K562 (cell line): ENCODE data around the gene TMEM215. TPM values are rescaled to one million over a fixed set of nuclear protein-coding genes. Genes with fewer than 3 reads are reported as not detected.

Experiments
- ATAC-seq: fragments of 200-7000 bp; cut with Tn5 transposase; 3 replicates; pipeline ENCODE4 v1.9.1; 2020; ENCODE audit warnings: moderate library complexity
- Bru-seq: library from RNA; stranded (reverse); fragments of 400-500 nt; gene quantifications from one replicate; lab custom pipeline; 2021; lab: Mats Ljungman, UMichigan
- BruChase-seq, 2 experiments: library from RNA; stranded (reverse); fragments of 400-500 nt; gene quantifications; one replicate each; lab custom pipeline; 2021; lab: Mats Ljungman, UMichigan
- BruUV-seq: library from RNA; stranded (reverse); fragments of 400-500 nt; replicated peaks from 2 replicates; lab custom pipeline; 2021; lab: Mats Ljungman, UMichigan
- CTCF ChIA-PET: fragments of 300-600 bp; formaldehyde crosslinking; extraction: SDS; loops from one replicate; lab custom pipeline; 2021; ENCODE audit warnings: low intra/inter-chr PET ratio; lab: Yijun Ruan, JAX
- POLR2A ChIA-PET: fragments of 300-600, 350-650 bp; sonication (Branson Sonifier 250); formaldehyde crosslinking; extraction: SDS; loops from one replicate; lab custom pipeline; 2021; ENCODE audit warnings: antibody characterized with exemption, inconsistent platforms; lab: Yijun Ruan, JAX
- DNase-seq, 4 experiments: peaks; one replicate each; pipeline versions ENCODE4 v3.0.0 to v3.0.0-alpha.2; 2011 to 2018; ENCODE audit warnings: low spot score in 3 of 4, mixed read lengths in 3 of 4; ENCODE audit errors: extremely low read depth in 1 of 4
- FAIRE-seq: peaks from 2 replicates; lab custom pipeline; 2011; peaks lifted over from hg19 to GRCh38; lab: Jason Lieb, UNC
- H2AFZ ChIP-seq: 2 replicates; pipeline ENCODE4 v1.6.0; 2011; ENCODE audit warnings: low read depth, low read length, control low read depth, inconsistent platforms
- H3K27ac ChIP-seq: fragments of 200-600 bp; 3 replicates; pipeline ENCODE4 v1.8.0; 2011; ENCODE audit warnings: low read depth, mild to moderate bottlenecking, control low read depth, inconsistent platforms, low read length, moderate library complexity, mixed read lengths; ENCODE audit errors: extremely low read depth
- H3K27me3 ChIP-seq, 2 experiments: fragments of 300-600 bp in 1 of 2; 2 replicates in 1 of 2; 3 replicates in 1 of 2; pipeline versions ENCODE4 v1.6.0 to v1.8.0; 2011; ENCODE audit warnings: inconsistent platforms in 2 of 2, low read length in 2 of 2, mild to moderate bottlenecking in 1 of 2, mixed read lengths in 1 of 2, moderate library complexity in 1 of 2; ENCODE audit not compliant: control insufficient read depth in 2 of 2, insufficient read depth in 2 of 2
- H3K36me3 ChIP-seq: fragments of 300-600 bp; 3 replicates; pipeline ENCODE4 v1.8.0; 2011; ENCODE audit warnings: mild to moderate bottlenecking, low read length, inconsistent platforms; ENCODE audit not compliant: control insufficient read depth, insufficient read depth
- H3K4me1 ChIP-seq, 2 experiments: fragments of 200-600 bp in 1 of 2; replicated peaks in 1 of 2; 2 replicates in 1 of 2; 3 replicates in 1 of 2; pipeline versions ENCODE4 v1.5.1 to v1.8.0; 2011; ENCODE audit warnings: inconsistent platforms in 2 of 2, low read length in 2 of 2, mild to moderate bottlenecking in 1 of 2, mixed read lengths in 1 of 2, moderate library complexity in 1 of 2; ENCODE audit not compliant: control insufficient read depth in 2 of 2, insufficient read depth in 2 of 2
- H3K4me2 ChIP-seq: 2 replicates; pipeline ENCODE4 v1.6.1; 2011; ENCODE audit warnings: low read length, control low read depth, inconsistent platforms, mixed read lengths; ENCODE audit not compliant: insufficient read depth
- H3K4me3 ChIP-seq: fragments of 200-600 bp; sonication (generic), shearing (Covaris generic); 2 replicates; pipeline ENCODE4 v1.5.1; 2016; ENCODE audit warnings: control low read depth, inconsistent platforms
- H3K79me2 ChIP-seq: fragments of 200-600 bp; 3 replicates; pipeline ENCODE4 v1.8.0; 2011; ENCODE audit warnings: low read length, inconsistent platforms; ENCODE audit not compliant: control insufficient read depth, insufficient read depth
- H3K9ac ChIP-seq, 2 experiments: 2 replicates each; pipeline versions ENCODE4 v1.6.0 to v1.6.1; 2011; ENCODE audit warnings: low read depth in 2 of 2, low read length in 2 of 2, control low read depth in 1 of 2, inconsistent platforms in 1 of 2, mild to moderate bottlenecking in 1 of 2, mixed read lengths in 1 of 2; ENCODE audit not compliant: insufficient read depth in 1 of 2
- H3K9me1 ChIP-seq: one replicate; pipeline ENCODE4 v1.6.0; 2011; ENCODE audit warnings: inconsistent platforms, mild to moderate bottlenecking, low read length, moderate library complexity; ENCODE audit not compliant: control insufficient read depth, insufficient read depth
- H3K9me3 ChIP-seq: replicated peaks from 2 replicates; pipeline ENCODE4 v1.5.1; 2011; ENCODE audit warnings: low read depth, low read length, inconsistent platforms; ENCODE audit not compliant: control insufficient read depth, insufficient read depth
- H4K20me1 ChIP-seq: replicated peaks from 2 replicates; pipeline ENCODE4 v1.6.1; 2011; ENCODE audit warnings: low read length, inconsistent platforms, mixed read lengths; ENCODE audit not compliant: control insufficient read depth, insufficient read depth
- PRMT5 ChIP-seq: sonication (generic); formaldehyde crosslinking; IDR thresholded peaks from 2 replicates; pipeline ENCODE4 v1.5.0; 2020; ENCODE audit warnings: missing genetic modification reagents
- WGBS: fragments of 100-300 bp; shearing (Covaris generic); methylation state at CpG from one replicate; pipeline ENCODE4 v1.1.6; 2016; ENCODE audit warnings: low coverage, mixed read lengths; ENCODE audit not compliant: insufficient coverage; ENCODE audit errors: missing lambda C conversion rate; 5-methylcytosine and 5-hydroxymethylcytosine counted together
- in situ Hi-C: fragments of 300-500 bp; cut with MboI; formaldehyde crosslinking; loops from 4 replicates; pipeline ENCODE4 v1.15.0; 2018; ENCODE audit warnings: inconsistent platforms, mixed read lengths
- intact Hi-C: fragments of 100-400 bp; cut with micrococcal nuclease; formaldehyde crosslinking; loops from 2 replicates; pipeline ENCODE4 v1.14.2; 2022
- long read RNA-seq, 3 experiments: library from polyadenylated mRNA in 2 of 3; library from RNA in 1 of 3; unstranded in 2 of 3; stranded (forward) in 1 of 3; transcript quantifications; one replicate each; pipeline ENCODE4 v2.0.0, GENCODE V29; 2019 to 2022
- polyA minus RNA-seq, 3 experiments: library from RNA; depleted of rRNA, polyadenylated mRNA; stranded (reverse); fragments of >200 nt; gene quantifications; 2 replicates each; pipeline ENCODE4 v1.2.3, GENCODE V29; 2011
- polyA plus RNA-seq, 8 experiments: library from polyadenylated mRNA; depleted of rRNA in 4 of 8; stranded (reverse) in 5 of 8; unstranded in 3 of 8; fragments of >200 nt; fragmentation: Nextera tagmentation in 2 of 8; fragmentation: Illumina TruSeq in 1 of 8; extraction: Ambion mirVana in 2 of 8; extraction: Trizol in 1 of 8; gene quantifications; 2 replicates each; pipeline versions ENCODE4 v1.2.1 to v1.2.3, GENCODE V29; 2011 to 2014; ENCODE audit warnings: inconsistent platforms in 1 of 8, missing spikeins in 1 of 8
- total RNA-seq, 7 experiments: library from RNA; depleted of rRNA in 6 of 7; stranded (reverse); fragments of >200 nt in 6 of 7; fragmentation: Illumina TruSeq in 2 of 7; extraction: Trizol in 2 of 7; gene quantifications; 2 replicates each; pipeline versions ENCODE4 v1.2.1 to v1.2.3, GENCODE V29; 2011 to 2021; ENCODE audit warnings: low replicate concordance in 1 of 7

TMEM215 gene
- not detected in 2 replicates for total RNA-seq (2011; cell fraction: chromatin; rRNA removed; ENCODE audit: low replicate concordance)
- total RNA-seq (2011; cell fraction: nucleolus; rRNA removed): not detected in 2 replicates
- total RNA-seq (2011; cell fraction: nucleoplasm; rRNA removed): not detected in 2 replicates
- total RNA-seq (2014; rRNA removed) (not detected in 2 replicates), total RNA-seq (2014; rRNA removed; fragmentation: Illumina TruSeq; extraction: Trizol) (not detected in 2 replicates), total RNA-seq (2015; rRNA removed; fragmentation: Illumina TruSeq; extraction: Trizol) (not detected in 2 replicates), total RNA-seq (2021) (not detected in 2 replicates), polyA plus RNA-seq (2011; rRNA removed) (not detected in 2 replicates), polyA plus RNA-seq (2014; fragmentation: Illumina TruSeq; extraction: Trizol) (not detected in 2 replicates), polyA plus RNA-seq (2014; fragmentation: Nextera tagmentation; extraction: Ambion mirVana) (not detected), polyA plus RNA-seq (2014; rRNA removed) (not detected in 2 replicates), polyA minus RNA-seq (2011; rRNA and poly(A)+ RNA removed) (not detected in 2 replicates), Bru-seq, nascent RNA (not detected), BruChase-seq, experiment 1, labeled RNA remaining after a 2-hour chase (not detected), BruChase-seq, experiment 2, labeled RNA remaining after a 6-hour chase (not detected)
- not detected in 2 replicates for polyA plus RNA-seq (2011; cell fraction: cytosol; rRNA removed)
- not detected in 2 replicates for polyA plus RNA-seq (2011; cell fraction: nucleus; rRNA removed)
- polyA plus RNA-seq (2012): not detected in 2 replicates
- not detected in 2 replicates for polyA minus RNA-seq (2011; cell fraction: cytosol; rRNA and poly(A)+ RNA removed)
- not detected in 2 replicates for polyA minus RNA-seq (2011; cell fraction: nucleus; rRNA and poly(A)+ RNA removed)
- long read RNA-seq, experiment 1: 0 reads
- long read RNA-seq, experiment 2: 0 reads
- long read RNA-seq, experiment 3: 0 reads

GRCh38 chr9:32783168-32783891, at the start of gene TMEM215:
TMEM215 (plus strand) TSS chr9:32783540; CDS start chr9:32784184, 644 bp downstream.
- TF ChIP-seq PRMT5: no peak
- TF ChIP-seq, all 486 proteins: peak for 0
- H3K4me1 ChIP-seq: peaks cover 0 to 10% of the 10 kb centered on the region in 2 experiments; a peak in 2 of 5 replicates
- H3K36me3 ChIP-seq: no peaks in the 10 kb centered on the region
- DNase-seq: no peak
- no peak within 1 kb of the TSS for H3K4me3 ChIP-seq
- ChIA-PET CTCF (no interaction called here), POLR2A (no interaction called here)
- no peak within 1 kb of the TSS for H3K4me2 ChIP-seq
- H2AFZ ChIP-seq: no peak within 1 kb of the TSS
- no TSS peak for BruUV-seq
- H4K20me1 ChIP-seq: no peaks in the 10 kb centered on the region
- no peaks in the 10 kb centered on the region for H3K79me2 ChIP-seq
- no peak within 1 kb of the TSS; a peak in 1 of 4 replicates for H3K9ac ChIP-seq
- WGBS: 11% methylated on average over 15 of the region's 59 CpGs
- H3K27me3 ChIP-seq: peaks cover 0 to 24% of the 10 kb centered on the region in 2 experiments; a peak in 3 of 5 replicates
- H3K9me3 ChIP-seq: no peaks in the 10 kb centered on the region
- no peak for FAIRE-seq
- no peaks in the 10 kb centered on the region for H3K9me1 ChIP-seq
- intact Hi-C loops: no loop called here
- no peak for ATAC-seq
- in situ Hi-C loops: no loop called here
- H3K27ac ChIP-seq: no peak within 1 kb of the TSS
